OCI-LY3 (cell line): ENCODE results near the gene NUBP2.

Source experiments
- H2AFZ ChIP-seq: fragments of 200-600, 300-600 bp; shearing (Covaris generic); 2 replicates; pipeline ENCODE4 v1.6.0; 2014; ENCODE audit warnings: antibody characterized with exemption, low read depth, low read length
- H3K27ac ChIP-seq: fragments of 200-600, 300-600 bp; sonication (generic); 2 replicates; pipeline ENCODE4 v1.5.1; 2014; ENCODE audit warnings: mild to moderate bottlenecking, low read length, moderate library complexity, mixed read lengths
- H3K27me3 ChIP-seq: fragments of 200-600, 300-600 bp; sonication (generic); 2 replicates; pipeline ENCODE4 v1.6.1; 2014; ENCODE audit warnings: low read depth, low read length, mixed read lengths
- H3K36me3 ChIP-seq: fragments of 200-600, 300-600 bp; sonication (generic); replicated peaks from 2 replicates; pipeline ENCODE3; 2014; ENCODE audit warnings: low read depth, low read length, mixed read lengths
- H3K4me1 ChIP-seq: fragments of 300-600, 200-600 bp; sonication (generic); 2 replicates; pipeline ENCODE4 v1.6.1; 2014; ENCODE audit warnings: low read length, mixed read lengths
- H3K4me2 ChIP-seq: fragments of 200-600, 300-600 bp; sonication (generic); 2 replicates; pipeline ENCODE4 v1.6.1; 2014; ENCODE audit warnings: low read length, mixed read lengths
- H3K4me3 ChIP-seq: fragments of 300-600, 200-600 bp; sonication (generic); 2 replicates; pipeline ENCODE4 v1.5.1; 2014; ENCODE audit warnings: antibody characterized with exemption, mild to moderate bottlenecking, low read length, moderate library complexity
- H3K79me2 ChIP-seq: fragments of 300-600, 200-600 bp; shearing (Covaris generic); 2 replicates; pipeline ENCODE4 v1.6.1; 2014; ENCODE audit warnings: mild to moderate bottlenecking, low read length, mixed read lengths
- H3K9ac ChIP-seq: fragments of 300-600, 200-600 bp; shearing (Covaris generic); 2 replicates; pipeline ENCODE4 v1.6.0; 2014; ENCODE audit warnings: mild to moderate bottlenecking, low read length, moderate library complexity
- H3K9me3 ChIP-seq: fragments of 200-600, 300-600 bp; shearing (Covaris generic); 2 replicates; pipeline ENCODE4 v1.6.1; 2014; ENCODE audit warnings: low read length, mixed read lengths; ENCODE audit not compliant: insufficient read depth
- H4K20me1 ChIP-seq: fragments of 200-600, 300-600 bp; sonication (generic); 2 replicates; pipeline ENCODE4 v1.6.1; 2016; ENCODE audit warnings: low read length, mixed read lengths; ENCODE audit not compliant: insufficient read depth
- CTCF ChIP-seq: fragments of 200-600, 300-600 bp; sonication (generic); IDR thresholded peaks from 2 replicates; pipeline ENCODE4 v1.5.1; 2014; ENCODE audit warnings: antibody characterized with exemption, low read length, low read depth
- EZH2phosphoT487 ChIP-seq: fragments of 200-600 bp; shearing (Covaris generic); IDR thresholded peaks from 2 replicates; pipeline ENCODE4 v1.6.1; 2018; ENCODE audit warnings: antibody characterized with exemption, mixed run types, low read depth

NUBP2 gene

GRCh38 chr16:1772362-1772907, 10.3 kb upstream of the NUBP2 start, which contains the start of gene EME2:
Gene EME2, plus strand, starts transcription at chr16:1772810. Its CDS starts 418 bp downstream, at chr16:1773228.
- Histone ChIP-seq H3K27me3 (no peaks in the 10 kb centered on the region), H2AFZ (no peak within 1 kb of the TSS), H3K79me2 (peaks cover 35% of the 10 kb centered on the region), H3K4me1 (peaks cover 12% of the 10 kb centered on the region), H3K4me2 (peak within 1 kb of the TSS; percentile 97), H4K20me1 (no peaks in the 10 kb centered on the region), H3K36me3 (peaks cover 7% of the 10 kb centered on the region), H3K4me3 (peak within 1 kb of the TSS; percentile 99), H3K9ac (peak within 1 kb of the TSS; percentile 97), H3K27ac (peak within 1 kb of the TSS; percentile 82), H3K9me3 (no peaks in the 10 kb centered on the region)
- TF ChIP-seq EZH2phosphoT487: no peak
- TF ChIP-seq CTCF: no peak

- Histone ChIP-seq H3K27me3 (no peaks in the 10 kb centered on the region), H2AFZ (no peak within 1 kb of the TSS), H3K36me3 (peaks cover 7% of the 10 kb centered on the region), H3K9me3 (no peaks in the 10 kb centered on the region), H3K79me2 (peaks cover 35% of the 10 kb centered on the region), H3K9ac (peak within 1 kb of the TSS; percentile 97), H3K4me1 (peaks cover 12% of the 10 kb centered on the region), H3K27ac (peak within 1 kb of the TSS; percentile 82), H4K20me1 (no peaks in the 10 kb centered on the region), H3K4me3 (peak within 1 kb of the TSS; percentile 99), H3K4me2 (peak within 1 kb of the TSS; percentile 97)
- TF ChIP-seq EZH2phosphoT487 (no peak), CTCF (peak; percentile 72)
Measured at GRCh38 chr16:1772908-1773702, 9.7 kb upstream of the NUBP2 start, which contains the start of gene MRPS34. Gene MRPS34, minus strand, starts transcription at chr16:1773134. Its CDS starts 15 bp downstream, at chr16:1773119.

- Histone ChIP-seq H3K4me3 (peak overlapping the region; percentile 99), H3K9me3 (no peaks in the 10 kb centered on the region), H3K27me3 (no peaks in the 10 kb centered on the region), H3K27ac (peak overlapping the region; percentile 82), H3K36me3 (peaks cover 7% of the 10 kb centered on the region), H4K20me1 (no peaks in the 10 kb centered on the region), H2AFZ (no peak overlapping the region), H3K4me1 (peaks cover 12% of the 10 kb centered on the region), H3K4me2 (peak overlapping the region; percentile 97), H3K9ac (peak overlapping the region; percentile 97), H3K79me2 (peaks cover 35% of the 10 kb centered on the region)
- no peak for TF ChIP-seq EZH2phosphoT487
- no peak for TF ChIP-seq CTCF
Measured at GRCh38 chr16:1773703-1774447, 8.9 kb upstream of the NUBP2 start.

- Histone ChIP-seq H2AFZ (no peak overlapping the region), H3K27ac (no peak overlapping the region), H3K36me3 (peaks cover 7% of the 10 kb centered on the region), H3K79me2 (peaks cover 35% of the 10 kb centered on the region), H3K9me3 (no peaks in the 10 kb centered on the region), H4K20me1 (no peaks in the 10 kb centered on the region), H3K27me3 (no peaks in the 10 kb centered on the region), H3K4me3 (peak overlapping the region; percentile 99), H3K4me2 (peak overlapping the region; percentile 97), H3K4me1 (peaks cover 12% of the 10 kb centered on the region), H3K9ac (peak overlapping the region; percentile 97; the same call in 1 of the 2 replicates)
- TF ChIP-seq EZH2phosphoT487: no peak
- TF ChIP-seq CTCF: no peak
Measured at GRCh38 chr16:1774448-1774780, 8.3 kb upstream of the NUBP2 start.
